ENCODE measurements around the gene CERK.
"Not testable (repeated sequence)": the region's sequence is repeated elsewhere in the genome, so short reads cannot be mapped to it uniquely, and the experiment has no call there.

The CERK gene

DNA sequence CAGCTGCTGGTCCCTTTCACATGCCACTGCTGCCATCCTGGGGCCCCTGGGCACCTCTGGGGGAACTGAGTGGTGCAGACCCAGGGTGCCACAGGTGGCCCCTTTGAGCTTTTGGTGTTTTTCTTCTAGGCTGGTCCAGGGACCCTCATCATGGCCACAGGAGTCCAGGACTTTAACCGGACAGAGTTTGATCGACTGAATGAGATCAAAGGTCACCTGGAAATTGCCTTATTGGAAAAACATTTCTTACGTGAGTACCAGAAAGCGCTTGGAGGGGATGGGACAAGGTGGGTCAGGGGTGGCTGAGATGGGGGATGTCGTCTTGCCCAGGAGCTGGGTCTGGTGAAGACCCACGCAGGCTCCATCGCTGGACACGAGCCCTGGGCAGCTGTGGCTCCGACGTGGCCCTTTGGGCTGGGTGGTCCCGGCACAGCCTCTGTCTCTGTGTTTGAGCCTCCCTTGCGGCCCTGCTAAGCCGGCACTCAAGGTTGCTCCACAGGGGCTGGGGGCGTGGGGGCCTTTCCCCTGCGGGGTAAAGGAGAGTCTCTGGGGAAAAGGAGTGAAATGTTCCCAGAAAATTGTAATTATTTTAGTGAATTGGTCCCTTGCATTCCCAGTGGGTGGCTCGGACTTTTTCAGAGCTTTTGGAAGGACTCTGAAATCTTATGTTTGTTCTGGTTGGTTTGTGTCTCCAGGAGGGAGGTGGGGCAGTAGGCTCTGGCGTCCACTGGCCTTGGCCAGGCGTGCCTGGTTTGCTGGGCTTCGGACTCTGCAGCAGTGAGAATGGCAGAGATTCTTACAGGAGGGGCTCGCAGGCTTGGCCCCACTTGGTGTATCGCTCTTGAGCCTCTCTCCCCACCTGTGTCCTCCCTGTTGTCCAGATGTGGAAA, 100.1 kb downstream of the CERK start:
- no peak for TF ChIP-seq CTCF (IDR thresholded peaks at IDR 0.05; ENCODE audit: control insufficient read depth, insufficient read depth, low read depth, low read length, missing control alignments)
- H3K4me3 ChIP-seq (ENCODE audit: control insufficient read depth, low read depth, low read length) = no peak overlapping the region
- DNase-seq (ENCODE audit: low read depth) = no peak

DNA sequence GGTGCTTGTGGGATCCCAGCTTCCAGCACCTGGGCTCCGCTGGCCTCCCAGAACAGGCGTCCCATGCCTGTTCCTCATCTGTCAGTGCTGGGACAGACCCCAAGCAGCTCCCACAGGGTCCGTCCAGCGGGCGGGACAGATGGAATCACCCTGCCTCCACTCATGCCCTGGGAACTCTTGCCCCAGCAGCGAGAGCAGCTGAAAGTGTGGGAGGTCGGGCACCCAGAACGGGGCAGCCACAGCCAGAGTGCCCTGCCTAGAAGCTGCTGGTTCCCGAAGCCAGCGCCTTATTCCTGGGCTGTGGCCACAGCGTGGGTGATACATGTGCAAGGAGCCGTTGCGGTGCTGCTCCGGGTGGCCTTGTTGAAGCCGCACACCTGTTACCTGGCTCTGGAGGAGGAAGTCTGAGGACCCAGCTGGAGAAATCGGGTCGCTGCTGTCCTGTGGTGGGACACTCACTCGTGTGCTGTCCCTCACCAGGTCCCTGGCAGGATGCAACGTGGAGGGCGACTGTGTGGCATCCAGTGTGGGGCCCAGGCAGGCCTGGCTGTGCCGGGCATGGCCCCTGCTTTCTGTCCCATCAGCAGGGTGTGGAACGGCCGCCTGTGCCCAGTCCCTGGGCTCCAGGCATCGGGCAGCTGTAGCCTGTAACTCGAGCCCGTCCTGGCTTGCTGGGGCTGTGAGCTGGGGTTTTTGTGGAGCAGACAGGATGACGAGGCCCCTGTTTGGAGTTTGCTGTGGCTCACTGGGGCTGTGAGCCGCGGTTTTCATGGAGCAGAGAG, 101.6 kb downstream of the CERK start:
- no peak overlapping the region for H3K4me3 ChIP-seq (ENCODE audit: control insufficient read depth, low read depth, low read length)
- no peak for DNase-seq (ENCODE audit: low read depth)
- TF ChIP-seq CTCF (IDR thresholded peaks at IDR 0.05; ENCODE audit: control insufficient read depth, insufficient read depth, low read depth, low read length, missing control alignments) = no peak

GRCh38 chr22:46635756-46636155, 102.3 kb downstream of the CERK start:
- no peak for TF ChIP-seq CTCF (IDR thresholded peaks at IDR 0.05; ENCODE audit: control insufficient read depth, insufficient read depth, low read depth, low read length, missing control alignments)
- H3K4me3 ChIP-seq (ENCODE audit: control insufficient read depth, low read depth, low read length) = no peak overlapping the region
- DNase-seq (ENCODE audit: low read depth) = no peak

GRCh38 chr22:46634973-46635685, 102.9 kb downstream of the CERK start:
- not testable (repeated sequence) for H3K4me3 ChIP-seq (ENCODE audit: control insufficient read depth, low read depth, low read length); DNase-seq (ENCODE audit: low read depth)

All from AG09309 (cell line).